Mesenchymal stem cell (in vitro differentiated cells and primary cell): ENCODE measurements around the gene RCC1.

Experiments used
- DNase-seq: peaks from one replicate; pipeline ENCODE4 v3.0.0-alpha.2; 2013
- H2AFZ ChIP-seq: one replicate; pipeline ENCODE4 v1.6.1; 2013; ENCODE audit warnings: low read depth, mild to moderate bottlenecking, control low read depth, inconsistent platforms, low read length, moderate library complexity
- H2AK5ac ChIP-seq: 2 replicates; pipeline ENCODE4 v1.6.1; 2013; ENCODE audit warnings: low read length, moderate library complexity, mild to moderate bottlenecking, inconsistent platforms; ENCODE audit not compliant: severe bottlenecking
- H2BK120ac ChIP-seq: one replicate; pipeline ENCODE4 v1.6.1; 2013; ENCODE audit warnings: low read depth, mild to moderate bottlenecking, inconsistent platforms, low read length, moderate library complexity
- H2BK12ac ChIP-seq, 2 experiments: one replicate each; pipeline ENCODE4 v1.6.1; 2013; ENCODE audit warnings: inconsistent platforms in 2 of 2, low read length in 2 of 2, mild to moderate bottlenecking in 2 of 2, moderate library complexity in 2 of 2, control low read depth in 1 of 2
- H2BK15ac ChIP-seq: one replicate; pipeline ENCODE4 v1.6.1; 2013; ENCODE audit warnings: mild to moderate bottlenecking, low read depth, inconsistent platforms; ENCODE audit not compliant: poor library complexity, severe bottlenecking
- H2BK5ac ChIP-seq: 2 replicates; pipeline ENCODE4 v1.6.1; 2013; ENCODE audit warnings: low read depth, mild to moderate bottlenecking, low read length, control low read depth, inconsistent platforms; ENCODE audit not compliant: poor library complexity, severe bottlenecking
- H3K14ac ChIP-seq, 2 experiments: one replicate each; pipeline ENCODE4 v1.6.1; 2013; ENCODE audit warnings: inconsistent platforms in 2 of 2, low read length in 2 of 2, control low read depth in 1 of 2, mild to moderate bottlenecking in 1 of 2, moderate library complexity in 1 of 2
- H3K18ac ChIP-seq, 2 experiments: one replicate each; pipeline ENCODE4 v1.6.1; 2013; ENCODE audit warnings: inconsistent platforms in 2 of 2, low read length in 2 of 2, control low read depth in 1 of 2, low read depth in 1 of 2, mild to moderate bottlenecking in 1 of 2
- H3K23ac ChIP-seq, 2 experiments: one replicate each; pipeline ENCODE4 v1.6.1; 2013; ENCODE audit warnings: inconsistent platforms in 2 of 2, low read length in 2 of 2, mild to moderate bottlenecking in 2 of 2, moderate library complexity in 2 of 2, control low read depth in 1 of 2
- H3K27ac ChIP-seq: 2 replicates; pipeline ENCODE4 v1.5.1; 2013; ENCODE audit warnings: mild to moderate bottlenecking, moderate library complexity, low read length, control low read depth, inconsistent platforms; ENCODE audit not compliant: poor library complexity, severe bottlenecking
- H3K27me3 ChIP-seq, 2 experiments: 2 replicates each; pipeline versions ENCODE4 v1.6.1 to v1.7.0; 2013; ENCODE audit warnings: low read length in 2 of 2, mild to moderate bottlenecking in 2 of 2, moderate library complexity in 2 of 2, control low read depth in 1 of 2, inconsistent platforms in 1 of 2; ENCODE audit not compliant: control insufficient read depth in 1 of 2, insufficient read depth in 1 of 2
- H3K36me3 ChIP-seq, 2 experiments: 2 replicates each; pipeline versions ENCODE4 v1.6.1 to v1.7.0; 2013; ENCODE audit warnings: low read length in 2 of 2, control low read depth in 1 of 2, inconsistent platforms in 1 of 2, low read depth in 1 of 2, mild to moderate bottlenecking in 1 of 2; ENCODE audit not compliant: insufficient read depth in 2 of 2, control insufficient read depth in 1 of 2
- H3K4ac ChIP-seq, 2 experiments: one replicate each; pipeline ENCODE4 v1.6.1; 2013; ENCODE audit warnings: inconsistent platforms in 2 of 2, low read length in 2 of 2, mild to moderate bottlenecking in 2 of 2, moderate library complexity in 2 of 2, control low read depth in 1 of 2, low read depth in 1 of 2
- H3K4me1 ChIP-seq: 2 replicates; pipeline ENCODE4 v1.6.1; 2013; ENCODE audit warnings: low read depth, low read length, control low read depth; ENCODE audit not compliant: control insufficient read depth, insufficient read depth
- H3K4me2 ChIP-seq: 2 replicates; pipeline ENCODE4 v1.6.1; 2013; ENCODE audit warnings: low read length, mild to moderate bottlenecking, inconsistent platforms; ENCODE audit not compliant: poor library complexity, severe bottlenecking
- H3K4me3 ChIP-seq, 2 experiments: 2 replicates each; pipeline versions ENCODE4 v1.5.1 to v1.7.0; 2013; ENCODE audit warnings: low read length in 2 of 2, mild to moderate bottlenecking in 2 of 2, control low read depth in 1 of 2, low read depth in 1 of 2; ENCODE audit not compliant: insufficient read depth in 1 of 2
- H3K79me1 ChIP-seq: replicated peaks from 2 replicates; pipeline ENCODE4 v1.6.1; 2013; ENCODE audit warnings: mild to moderate bottlenecking, control low read depth, low read length, inconsistent platforms; ENCODE audit not compliant: poor library complexity, severe bottlenecking
- H3K9ac ChIP-seq: 2 replicates; pipeline ENCODE4 v1.7.0; 2013; ENCODE audit warnings: mild to moderate bottlenecking, low read length, moderate library complexity
- H3K9me3 ChIP-seq: 2 replicates; pipeline ENCODE4 v1.7.0; 2013; ENCODE audit warnings: mild to moderate bottlenecking, low read length; ENCODE audit not compliant: control insufficient read depth
- H4K8ac ChIP-seq: one replicate; pipeline ENCODE4 v1.6.1; 2013; ENCODE audit warnings: inconsistent platforms, mild to moderate bottlenecking, low read length, moderate library complexity
- H4K91ac ChIP-seq: one replicate; pipeline ENCODE4 v1.6.1; 2013; ENCODE audit warnings: mild to moderate bottlenecking, low read length, inconsistent platforms
- WGBS: methylation state at CpG from one replicate; pipeline ENCODE4 v1.1.7; 2013; ENCODE audit warnings: mixed read lengths; 5-methylcytosine and 5-hydroxymethylcytosine counted together

RCC1 gene

GRCh38 chr1:28579401-28579800, 73.6 kb downstream of the RCC1 start:
- H3K18ac ChIP-seq: no peak overlapping the region
- peak overlapping the region; percentile 48 for H3K4me2 ChIP-seq
- H3K4me1 ChIP-seq: peaks cover 14% of the 10 kb centered on the region
- no peak overlapping the region for H3K14ac ChIP-seq
- H3K9me3 ChIP-seq: no peaks in the 10 kb centered on the region
- H3K27ac ChIP-seq: peak overlapping the region; percentile 46
- no peak overlapping the region for H2BK120ac ChIP-seq
- WGBS: 85% methylated on average over 1 of the region's 1 CpG
- H3K4me3 ChIP-seq: peak overlapping the region in 1 of 2 experiments; percentile 93
- peaks cover 37 to 54% of the 10 kb centered on the region in 2 experiments for H3K36me3 ChIP-seq
- no peak for DNase-seq
- no peak overlapping the region for H2AFZ ChIP-seq
- no peak overlapping the region for H3K4ac ChIP-seq
- no peak overlapping the region for H2AK5ac ChIP-seq
- no peak overlapping the region for H2BK15ac ChIP-seq
- no peak overlapping the region for H4K91ac ChIP-seq
- no peak overlapping the region for H3K23ac ChIP-seq
- H4K8ac ChIP-seq: no peak overlapping the region
- peaks cover 3% of the 10 kb centered on the region for H3K79me1 ChIP-seq
- H3K27me3 ChIP-seq: no peaks in the 10 kb centered on the region
- peak overlapping the region; percentile 97 for H3K9ac ChIP-seq
- no peak overlapping the region for H2BK12ac ChIP-seq
- no peak overlapping the region for H2BK5ac ChIP-seq

- Histone ChIP-seq H3K9me3 (no peaks in the 10 kb centered on the region), H3K4me1 (peaks cover 14% of the 10 kb centered on the region), H4K8ac (no peak overlapping the region), H3K27me3 (no peaks in the 10 kb centered on the region), H3K14ac (peak overlapping the region in 1 of 2 experiments; percentile 71), H3K79me1 (peaks cover 3% of the 10 kb centered on the region), H2AFZ (no peak overlapping the region), H4K91ac (no peak overlapping the region), H3K23ac (no peak overlapping the region), H3K4me3 (peak overlapping the region; percentile 73 to 93), H3K27ac (peak overlapping the region; percentile 17), H2BK12ac (no peak overlapping the region), H2BK120ac (no peak overlapping the region), H3K18ac (peak overlapping the region; percentile 52 to 67), H3K4me2 (peak overlapping the region; percentile 90), H2BK15ac (no peak overlapping the region), H2AK5ac (no peak overlapping the region), H3K36me3 (peaks cover 32 to 47% of the 10 kb centered on the region in 2 experiments), H3K4ac (peak overlapping the region; percentile 24 to 63), H2BK5ac (no peak overlapping the region), H3K9ac (peak overlapping the region; percentile 97)
- DNase-seq: peak; percentile 53
- 1% methylated on average over 26 of the region's 26 CpGs for WGBS
These were observed 75.1 kb downstream of the RCC1 start for GRCh38 chr1:28580722-28581530.

- Histone ChIP-seq H3K4me2 (peak overlapping the region; percentile 90), H3K4ac (peak overlapping the region in 1 of 2 experiments; percentile 29), H3K27me3 (no peaks in the 10 kb centered on the region), H2AK5ac (no peak overlapping the region), H3K14ac (peak overlapping the region in 1 of 2 experiments; percentile 71), H2BK5ac (peak overlapping the region; percentile 61), H3K36me3 (peaks cover 29 to 45% of the 10 kb centered on the region in 2 experiments), H3K4me3 (peak overlapping the region; percentile 73 to 93), H3K23ac (peak overlapping the region in 1 of 2 experiments; percentile 46), H3K18ac (peak overlapping the region; percentile 67 to 71), H4K91ac (peak overlapping the region; percentile 16), H2BK12ac (peak overlapping the region in 1 of 2 experiments; percentile 40), H3K9ac (peak overlapping the region; percentile 97), H2AFZ (peak overlapping the region; percentile 58), H2BK15ac (no peak overlapping the region), H3K9me3 (no peaks in the 10 kb centered on the region), H3K4me1 (peaks cover 16% of the 10 kb centered on the region), H4K8ac (no peak overlapping the region), H3K27ac (peak overlapping the region; percentile 53), H3K79me1 (peaks cover 3% of the 10 kb centered on the region), H2BK120ac (no peak overlapping the region)
- WGBS: under 1% methylated on average over 63 of the region's 75 CpGs
- peak; percentile 96 for DNase-seq
These were observed 75.8 kb downstream of the RCC1 start for GRCh38 chr1:28581531-28582247.

- Histone ChIP-seq H2AK5ac (no peak overlapping the region), H3K4me3 (peak overlapping the region; percentile 51 to 93), H2BK15ac (no peak overlapping the region), H2BK120ac (no peak overlapping the region), H3K14ac (no peak overlapping the region), H2BK12ac (no peak overlapping the region), H3K79me1 (peaks cover 3% of the 10 kb centered on the region), H4K91ac (no peak overlapping the region), H3K4ac (no peak overlapping the region), H2BK5ac (peak overlapping the region; percentile 61), H3K18ac (peak overlapping the region; percentile 8 to 71), H3K27ac (peak overlapping the region; percentile 53), H3K4me1 (peaks cover 16% of the 10 kb centered on the region), H3K9me3 (no peaks in the 10 kb centered on the region), H3K9ac (peak overlapping the region; percentile 97), H3K4me2 (peak overlapping the region; percentile 74), H3K23ac (no peak overlapping the region), H3K36me3 (peaks cover 26 to 39% of the 10 kb centered on the region in 2 experiments), H4K8ac (peak overlapping the region; percentile 79), H2AFZ (peak overlapping the region; percentile 58), H3K27me3 (no peaks in the 10 kb centered on the region)
- 3% methylated on average over 6 of the region's 10 CpGs for WGBS
- DNase-seq: no peak
These were observed 76.4 kb downstream of the RCC1 start for GRCh38 chr1:28582248-28582615.
